Sigmoid colon (tissue), 7 donors: ENCODE results near the gene PRTG. TPM values are rescaled to one million over a fixed set of nuclear protein-coding genes. Genes with fewer than 3 reads are reported as not detected.

Source experiments
- DNase-seq: peaks from one replicate; pipeline ENCODE4 v3.0.0-alpha.2; 2019
- H3K27ac ChIP-seq, 4 donors: fragments of 200-600 bp; sonication (generic); one replicate each; pipeline ENCODE4 v1.5.1; 2016 to 2019; ENCODE audit warnings: mild to moderate bottlenecking in 1 of 4
- H3K27me3 ChIP-seq, 3 donors: fragments of 200-600 bp; sonication (generic); one replicate each; pipeline ENCODE4 v1.5.1; 2019; ENCODE audit warnings: mild to moderate bottlenecking in 1 of 3
- H3K36me3 ChIP-seq, 4 donors: fragments of 200-600 bp; sonication (generic); one replicate each; pipeline ENCODE4 v1.5.1; 2016 to 2019
- H3K4me1 ChIP-seq, 4 donors: fragments of 200-600 bp; sonication (generic); one replicate each; pipeline ENCODE4 v1.5.1; 2017 to 2019
- H3K4me3 ChIP-seq, 4 donors: fragments of 200-600 bp; sonication (generic); one replicate each; pipeline ENCODE4 v1.5.1; 2017 to 2019; ENCODE audit warnings: mild to moderate bottlenecking in 2 of 4, moderate library complexity in 1 of 4
- H3K9me3 ChIP-seq, 4 donors: fragments of 200-600 bp in 3 of 4; sonication (generic) in 3 of 4; one replicate each; pipeline versions ENCODE4 v1.5.1 to v1.6.1; 2013 to 2019
- CTCF ChIP-seq, 4 experiments: fragments of 450-650 bp in 3 of 4; fragments of 200-600 bp in 1 of 4; IDR thresholded peaks; one replicate each; pipeline ENCODE4 v1.5.1; 2016 to 2019; ENCODE audit warnings: antibody characterized with exemption in 4 of 4, mild to moderate bottlenecking in 3 of 4, moderate library complexity in 2 of 4
- EP300 ChIP-seq, 4 donors: sonication (generic); formaldehyde crosslinking; IDR thresholded peaks; one replicate each; pipeline ENCODE4 v1.6.1; 2017; ENCODE audit warnings: antibody characterized with exemption in 4 of 4
- POLR2A ChIP-seq, 2 donors: fragments of 450-650 bp; IDR thresholded peaks; one replicate each; pipeline ENCODE4 v1.6.1; 2016; ENCODE audit warnings: antibody characterized with exemption in 2 of 2, mild to moderate bottlenecking in 2 of 2, moderate library complexity in 2 of 2
- POLR2AphosphoS5 ChIP-seq, 4 donors: sonication (generic); formaldehyde crosslinking; IDR thresholded peaks; one replicate each; pipeline ENCODE4 v1.6.1; 2017; ENCODE audit warnings: antibody characterized with exemption in 4 of 4
- WGBS, 2 donors: extraction: QIAGEN DNeasy Blood & Tissue Kit; methylation state at CpG; one replicate each; pipeline ENCODE4 v1.1.7; 2013; 5-methylcytosine and 5-hydroxymethylcytosine counted together
- intact Hi-C: fragments of 100-400 bp; cut with DNase I; formaldehyde crosslinking; loops from one replicate; pipeline ENCODE4 v1.15.1; 2023
- polyA plus RNA-seq, 3 donors: library from polyadenylated mRNA; stranded (reverse); fragments of 200-250 nt; gene quantifications; one replicate each; pipeline ENCODE4 v1.2.3, GENCODE V29; 2013
- total RNA-seq, 4 donors: library from RNA; depleted of rRNA; stranded (reverse); fragments of >200 nt; gene quantifications; one replicate each; pipeline ENCODE4 v1.1.0, GENCODE V29; 2016
- donor health status: healthy with polysubstance abuse.
- donor health status: Bipolar disorder and iron deficiency.
- donor health status: healthy.

Gene PRTG
- total and polyA plus RNA-seq, 7 donors, result 0.42 to 5.3 (median 2.1) TPM; not detected in 2

GRCh38 chr15:55714064-55714463, 28.9 kb downstream of the PRTG start:
- 59 to 63% methylated on average over 2 of the region's 2 CpGs for WGBS, 2 donors
- H3K27me3 ChIP-seq, result no peaks in the 10 kb centered on the region
- no peak overlapping the region for H3K27ac ChIP-seq
- DNase-seq, result no peak
- H3K36me3 ChIP-seq, result no peaks in the 10 kb centered on the region
- no peaks in the 10 kb centered on the region for H3K9me3 ChIP-seq
- intact Hi-C loops, result no loop called here
- no peaks in the 10 kb centered on the region for H3K4me1 ChIP-seq
- TF ChIP-seq POLR2AphosphoS5 (IDR thresholded peaks at IDR 0.05) (no peak), CTCF (IDR thresholded peaks at IDR 0.05) (no peak), EP300 (IDR thresholded peaks at IDR 0.05) (no peak), POLR2A (IDR thresholded peaks at IDR 0.05) (no peak)
- H3K4me3 ChIP-seq, result no peak overlapping the region

- H3K36me3 ChIP-seq, result no peaks in the 10 kb centered on the region
- TF ChIP-seq EP300 (IDR thresholded peaks at IDR 0.05) (no peak), POLR2AphosphoS5 (IDR thresholded peaks at IDR 0.05) (no peak), CTCF (IDR thresholded peaks at IDR 0.05) (no peak), POLR2A (IDR thresholded peaks at IDR 0.05) (no peak)
- intact Hi-C loops, result no loop called here
- H3K4me1 ChIP-seq, result no peaks in the 10 kb centered on the region
- H3K27ac ChIP-seq, result no peak overlapping the region
- WGBS, 2 donors, result 93% methylated on average over 2 of the region's 2 CpGs
- H3K9me3 ChIP-seq, result no peaks in the 10 kb centered on the region
- no peak for DNase-seq
- H3K27me3 ChIP-seq, result no peaks in the 10 kb centered on the region
- no peak overlapping the region for H3K4me3 ChIP-seq
Measured at GRCh38 chr15:55712363-55712762, 30.6 kb downstream of the PRTG start.

GRCh38 chr15:55710286-55710685, 32.7 kb downstream of the PRTG start:
- no peaks in the 10 kb centered on the region for H3K9me3 ChIP-seq
- no peak for DNase-seq
- no peaks in the 10 kb centered on the region for H3K36me3 ChIP-seq
- no peaks in the 10 kb centered on the region for H3K4me1 ChIP-seq
- intact Hi-C loops, result no loop called here
- no peaks in the 10 kb centered on the region for H3K27me3 ChIP-seq
- no peak overlapping the region for H3K4me3 ChIP-seq
- H3K27ac ChIP-seq, result no peak overlapping the region
- no peak for TF ChIP-seq POLR2AphosphoS5 (IDR thresholded peaks at IDR 0.05)
- no peak for TF ChIP-seq CTCF (IDR thresholded peaks at IDR 0.05)
- TF ChIP-seq POLR2A (IDR thresholded peaks at IDR 0.05), result no peak
- no peak for TF ChIP-seq EP300 (IDR thresholded peaks at IDR 0.05)

- H3K27ac ChIP-seq, result no peak overlapping the region
- intact Hi-C loops, result no loop called here
- no peaks in the 10 kb centered on the region for H3K27me3 ChIP-seq
- WGBS, 2 donors, result 47 to 48% methylated on average over 2 of the region's 2 CpGs
- H3K4me3 ChIP-seq, result no peak overlapping the region
- no peaks in the 10 kb centered on the region for H3K36me3 ChIP-seq
- no peak for DNase-seq
- TF ChIP-seq POLR2AphosphoS5 (IDR thresholded peaks at IDR 0.05), result no peak
- no peak for TF ChIP-seq CTCF (IDR thresholded peaks at IDR 0.05)
- TF ChIP-seq POLR2A (IDR thresholded peaks at IDR 0.05), result no peak
- no peak for TF ChIP-seq EP300 (IDR thresholded peaks at IDR 0.05)
- H3K9me3 ChIP-seq, result no peaks in the 10 kb centered on the region
- H3K4me1 ChIP-seq, result no peaks in the 10 kb centered on the region
Measured at GRCh38 chr15:55709458-55709857, 33.5 kb downstream of the PRTG start.

- DNase-seq, result no peak
- no peak overlapping the region for H3K27ac ChIP-seq
- intact Hi-C loops, result no loop called here
- no peak for TF ChIP-seq POLR2AphosphoS5 (IDR thresholded peaks at IDR 0.05)
- TF ChIP-seq EP300 (IDR thresholded peaks at IDR 0.05), result no peak
- TF ChIP-seq POLR2A (IDR thresholded peaks at IDR 0.05), result no peak
- TF ChIP-seq CTCF (IDR thresholded peaks at IDR 0.05), result no peak
- WGBS, 2 donors, result 86 to 95% methylated on average over 8 of the region's 8 CpGs
- no peaks in the 10 kb centered on the region for H3K9me3 ChIP-seq
- no peaks in the 10 kb centered on the region for H3K4me1 ChIP-seq
- H3K4me3 ChIP-seq, result no peak overlapping the region
- H3K27me3 ChIP-seq, result no peaks in the 10 kb centered on the region
- H3K36me3 ChIP-seq, result no peaks in the 10 kb centered on the region
Measured at GRCh38 chr15:55708720-55709119, 34.2 kb downstream of the PRTG start.
